MM.1S (cell line): ENCODE results near the gene ZNF618.

Source experiments
- DNase-seq: peaks from one replicate; pipeline ENCODE4 v3.0.0-alpha.2; 2015
- H2AFZ ChIP-seq: fragments of 300-600 bp; sonication (generic); 2 replicates; pipeline ENCODE4 v1.6.0; 2016; ENCODE audit warnings: antibody characterized with exemption, low read length
- H3F3A ChIP-seq: fragments of 300-600 bp; sonication (generic); 2 replicates; pipeline ENCODE4 v1.6.1; 2016; ENCODE audit warnings: mild to moderate bottlenecking, antibody characterized with exemption, low read length, moderate library complexity, mixed read lengths; ENCODE audit not compliant: insufficient read depth
- H3K27ac ChIP-seq: fragments of 300-600 bp; sonication (generic); 2 replicates; pipeline ENCODE4 v1.5.1; 2016; ENCODE audit warnings: mild to moderate bottlenecking, low read length
- H3K27me3 ChIP-seq: fragments of 300-600 bp; sonication (generic); replicated peaks from 2 replicates; pipeline ENCODE4 v1.6.0; 2016; ENCODE audit warnings: low read length; ENCODE audit not compliant: insufficient read depth
- H3K36me3 ChIP-seq: fragments of 300-600 bp; sonication (generic); replicated peaks from 2 replicates; pipeline ENCODE4 v1.6.1; 2016; ENCODE audit warnings: mild to moderate bottlenecking, low read length, mixed read lengths; ENCODE audit not compliant: insufficient read depth
- H3K4me1 ChIP-seq: fragments of 300-600 bp; sonication (generic); 2 replicates; pipeline ENCODE4 v1.6.1; 2016; ENCODE audit warnings: low read length, mixed read lengths
- H3K4me2 ChIP-seq: fragments of 300-600 bp; sonication (generic); 2 replicates; pipeline ENCODE4 v1.6.0; 2016; ENCODE audit warnings: low read depth, low read length
- H3K4me3 ChIP-seq: fragments of 300-600 bp; sonication (generic); 2 replicates; pipeline ENCODE4 v1.5.1; 2016; ENCODE audit warnings: low read length, mixed read lengths
- H3K79me2 ChIP-seq: fragments of 300-600 bp; sonication (generic); 2 replicates; pipeline ENCODE4 v1.6.1; 2016; ENCODE audit warnings: mixed run types, low read length, mixed read lengths
- H3K9ac ChIP-seq: fragments of 300-600 bp; sonication (generic); 2 replicates; pipeline ENCODE4 v1.6.1; 2016; ENCODE audit warnings: low read length, mixed read lengths
- H3K9me2 ChIP-seq: fragments of 300-600 bp; sonication (generic); replicated peaks from 2 replicates; pipeline ENCODE4 v1.6.1; 2016; ENCODE audit warnings: mild to moderate bottlenecking, low read length, mixed read lengths; ENCODE audit not compliant: insufficient read depth
- H3K9me3 ChIP-seq: fragments of 300-600 bp; sonication (generic); replicated peaks from 2 replicates; pipeline ENCODE4 v1.6.1; 2016; ENCODE audit warnings: mild to moderate bottlenecking, low read length, mixed read lengths; ENCODE audit not compliant: insufficient read depth
- H4K20me1 ChIP-seq: fragments of 300-600 bp; sonication (generic); 2 replicates; pipeline ENCODE4 v1.6.1; 2016; ENCODE audit warnings: mild to moderate bottlenecking, low read length, moderate library complexity, mixed read lengths; ENCODE audit not compliant: insufficient read depth
- CTCF ChIP-seq: fragments of 300-600 bp; sonication (generic); IDR thresholded peaks from 2 replicates; pipeline ENCODE4 v1.5.1; 2016; ENCODE audit warnings: antibody characterized with exemption, low read length, mixed read lengths
- EZH2 ChIP-seq: fragments of 300-600 bp; sonication (generic); optimal IDR thresholded peaks from 2 replicates; pipeline ENCODE3; 2017; ENCODE audit warnings: low read depth, mild to moderate bottlenecking, antibody characterized with exemption, low read length, mixed read lengths
- EZH2phosphoT487 ChIP-seq: fragments of 300-600 bp; sonication (generic); IDR thresholded peaks from 2 replicates; pipeline ENCODE4 v1.6.1; 2018; ENCODE audit warnings: antibody characterized with exemption, low read length

Gene ZNF618

GRCh38 chr9:114061292-114061691 lies 185.2 kb downstream of the ZNF618 start:
- no peaks in the 10 kb centered on the region for H3K9me3 ChIP-seq
- H3K4me3 ChIP-seq, result no peak overlapping the region
- H3K9ac ChIP-seq, result no peak overlapping the region
- DNase-seq, result no peak
- H3K9me2 ChIP-seq, result no peaks in the 10 kb centered on the region
- H3K4me2 ChIP-seq, result no peak overlapping the region
- H3K27me3 ChIP-seq, result no peaks in the 10 kb centered on the region
- H3F3A ChIP-seq, result no peaks in the 10 kb centered on the region
- no peaks in the 10 kb centered on the region for H3K79me2 ChIP-seq
- no peak for TF ChIP-seq EZH2phosphoT487
- no peak for TF ChIP-seq EZH2
- TF ChIP-seq CTCF, result no peak
- H4K20me1 ChIP-seq, result no peaks in the 10 kb centered on the region
- H3K27ac ChIP-seq, result no peak overlapping the region
- no peak overlapping the region for H2AFZ ChIP-seq
- no peaks in the 10 kb centered on the region for H3K4me1 ChIP-seq
- no peaks in the 10 kb centered on the region for H3K36me3 ChIP-seq

- Histone ChIP-seq H3K4me3 (no peak overlapping the region), H4K20me1 (no peaks in the 10 kb centered on the region), H3K79me2 (no peaks in the 10 kb centered on the region), H3F3A (no peaks in the 10 kb centered on the region), H3K9ac (no peak overlapping the region), H3K36me3 (no peaks in the 10 kb centered on the region), H3K9me3 (no peaks in the 10 kb centered on the region), H3K9me2 (no peaks in the 10 kb centered on the region), H3K4me2 (no peak overlapping the region), H3K27me3 (no peaks in the 10 kb centered on the region), H3K27ac (no peak overlapping the region), H2AFZ (no peak overlapping the region), H3K4me1 (no peaks in the 10 kb centered on the region)
- TF ChIP-seq EZH2, result no peak
- TF ChIP-seq CTCF, result no peak
- no peak for TF ChIP-seq EZH2phosphoT487
- DNase-seq, result no peak
These were observed 185.8 kb downstream of the ZNF618 start for GRCh38 chr9:114061830-114062474.

GRCh38 chr9:114065304-114065703 lies 189.2 kb downstream of the ZNF618 start:
- Histone ChIP-seq H3K9ac (no peak overlapping the region), H3K27ac (no peak overlapping the region), H3K79me2 (no peaks in the 10 kb centered on the region), H3K9me2 (no peaks in the 10 kb centered on the region), H3K4me3 (no peak overlapping the region), H3K4me2 (no peak overlapping the region), H3K9me3 (no peaks in the 10 kb centered on the region), H3K36me3 (no peaks in the 10 kb centered on the region), H4K20me1 (no peaks in the 10 kb centered on the region), H3K27me3 (no peaks in the 10 kb centered on the region), H2AFZ (no peak overlapping the region), H3F3A (no peaks in the 10 kb centered on the region), H3K4me1 (no peaks in the 10 kb centered on the region)
- TF ChIP-seq EZH2 (no peak), CTCF (no peak), EZH2phosphoT487 (no peak)
- no peak for DNase-seq
